MCF 10A (cell line): ENCODE measurements around the gene HOXD10. TPM values are rescaled to one million over a fixed set of nuclear protein-coding genes. Genes with fewer than 3 reads are reported as not detected.

Experiments used
- BruUV-seq: library from RNA; stranded (reverse); fragments of 400-500 nt; replicated peaks from 2 replicates; lab custom pipeline; 2021; lab: Mats Ljungman, UMichigan
- CTCF ChIA-PET: fragments of 300-600 bp; sonication (Branson Sonifier 250); formaldehyde crosslinking; extraction: SDS; loops from one replicate; lab custom pipeline; 2021; ENCODE audit warnings: antibody characterized with exemption, inconsistent platforms; lab: Yijun Ruan, JAX
- POLR2A ChIA-PET: fragments of 300-600, 350-650 bp; sonication (Branson Sonifier 250); formaldehyde crosslinking; extraction: SDS; loops from one replicate; lab custom pipeline; 2020; ENCODE audit warnings: antibody characterized with exemption, inconsistent platforms; lab: Yijun Ruan, JAX
- DNase-seq: peaks from one replicate; pipeline ENCODE4 v3.0.0-alpha.2; 2018; ENCODE audit not compliant: unreplicated experiment
- H3K27ac Mint-ChIP-seq: one replicate; pipeline ENCODE4 v1.8.0; 2022; ENCODE audit warnings: mild to moderate bottlenecking, low read depth, mixed read lengths; ENCODE audit not compliant: unreplicated experiment
- H3K27me3 Mint-ChIP-seq: one replicate; pipeline ENCODE4 v1.8.0; 2022; ENCODE audit warnings: mixed read lengths; ENCODE audit not compliant: insufficient read depth, unreplicated experiment
- H3K36me3 Mint-ChIP-seq: one replicate; pipeline ENCODE4 v1.8.0; 2022; ENCODE audit warnings: mild to moderate bottlenecking, moderate library complexity, mixed read lengths; ENCODE audit not compliant: insufficient read depth, unreplicated experiment
- H3K4me1 Mint-ChIP-seq: one replicate; pipeline ENCODE4 v1.8.0; 2022; ENCODE audit warnings: mixed read lengths; ENCODE audit not compliant: insufficient read depth, unreplicated experiment
- H3K4me3 Mint-ChIP-seq: one replicate; pipeline ENCODE4 v1.8.0; 2022; ENCODE audit warnings: mild to moderate bottlenecking, moderate library complexity, mixed read lengths; ENCODE audit not compliant: unreplicated experiment
- H3K9me3 Mint-ChIP-seq: one replicate; pipeline ENCODE4 v1.8.0; 2022; ENCODE audit warnings: mixed read lengths; ENCODE audit not compliant: unreplicated experiment
- CTCF ChIP-seq: fragments of 200-600 bp; IDR thresholded peaks from one replicate; pipeline ENCODE4 v1.8.0; 2022; ENCODE audit warnings: antibody characterized with exemption, mild to moderate bottlenecking; ENCODE audit not compliant: unreplicated experiment
- intact Hi-C: fragments of 100-400 bp; cut with micrococcal nuclease; formaldehyde crosslinking; loops from 2 replicates; pipeline ENCODE4 v1.14.1; 2022
- total RNA-seq: library from RNA; stranded (reverse); gene quantifications from 2 replicates; pipeline ENCODE4 v1.2.3, GENCODE V29; 2022

The HOXD10 gene
- total RNA-seq, 1 experiment from 2014 or later = not detected

DNA sequence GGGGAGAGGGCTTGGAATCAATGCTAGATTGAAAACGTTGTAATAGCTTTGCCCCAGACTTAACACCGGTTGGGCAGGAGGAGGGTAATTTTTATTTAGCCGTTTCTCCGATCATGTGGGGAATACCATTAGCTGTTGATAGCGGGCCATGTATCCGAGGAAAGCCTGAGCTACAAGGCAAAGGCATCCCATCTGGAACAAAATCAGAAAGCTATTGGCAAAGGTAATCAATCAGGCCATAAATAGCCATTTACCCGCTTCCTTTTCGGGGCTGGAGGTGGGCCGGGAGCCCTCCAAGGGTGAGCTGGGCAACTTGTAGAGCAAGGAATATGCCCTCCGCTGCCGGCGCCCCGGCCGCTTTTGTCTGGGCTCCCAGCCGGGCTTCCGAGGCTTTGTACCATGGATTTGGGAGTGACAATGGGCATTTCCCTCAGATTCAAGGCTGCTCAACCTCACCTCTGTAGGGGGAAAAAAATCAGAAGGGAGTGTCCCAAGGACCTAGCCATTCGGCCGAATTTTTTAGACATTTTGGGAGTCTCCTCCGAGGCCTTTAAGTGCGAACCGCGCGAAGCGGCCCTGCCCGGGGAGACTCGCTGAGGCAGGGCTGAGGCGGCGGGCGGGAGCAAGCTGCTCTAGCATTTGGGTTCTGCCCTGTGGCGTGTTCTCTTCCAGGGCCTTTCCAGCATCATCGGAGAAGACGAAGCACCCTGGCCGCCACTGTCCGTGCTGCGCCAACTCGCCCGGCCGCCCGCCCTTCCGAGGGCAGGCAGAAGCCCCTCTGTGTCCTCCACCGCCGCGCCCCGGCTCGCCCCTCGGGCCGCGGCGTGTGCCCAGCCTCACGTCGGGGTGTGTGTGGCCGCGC is 4.8 kb downstream of the HOXD10 start:
- Mint-ChIP-seq H3K27me3 (peaks cover 55% of the 10 kb centered on the region), H3K27ac (no peak overlapping the region), H3K4me3 (no peak overlapping the region), H3K9me3 (no peaks in the 10 kb centered on the region), H3K36me3 (no peaks in the 10 kb centered on the region), H3K4me1 (no peaks in the 10 kb centered on the region)
- CTCF ChIA-PET = interaction anchor here (0.6 to 3.3 kb wide), 8 partner anchors 11 to 1027 kb away, joined by 3 to 23 read pairs (median 4); no protein-coding TSS in a partner anchor
- DNase-seq = no peak
- intact Hi-C loops = no loop called here
- POLR2A ChIA-PET = interaction anchor here (0.8 kb wide), 1 partner anchor 531 kb away, joined by 4 read pairs; no protein-coding TSS in a partner anchor
- no peak for TF ChIP-seq CTCF
- BruUV-seq = no TSS peak

- H3K4me1 Mint-ChIP-seq = no peaks in the 10 kb centered on the region
- H3K9me3 Mint-ChIP-seq = no peaks in the 10 kb centered on the region
- H3K27me3 Mint-ChIP-seq = peaks cover 47% of the 10 kb centered on the region
- intact Hi-C loops = no loop called here
- no peak for DNase-seq
- no peak overlapping the region for H3K4me3 Mint-ChIP-seq
- no peak for TF ChIP-seq CTCF
- POLR2A ChIA-PET = no interaction called here
- BruUV-seq = no TSS peak
- CTCF ChIA-PET = interaction anchor here (0.7 to 3.3 kb wide), 5 partner anchors 24 to 1027 kb away, joined by 3 to 17 read pairs (median 3); no protein-coding TSS in a partner anchor
- H3K27ac Mint-ChIP-seq = no peak overlapping the region
- H3K36me3 Mint-ChIP-seq = no peaks in the 10 kb centered on the region
These were observed 5.6 kb downstream of the HOXD10 start for GRCh38 chr2:176122052-176122682.

GRCh38 chr2:176122683-176123410 is 6.3 kb downstream of the HOXD10 start, which contains the start of gene HOXD9:
TSS of gene HOXD9 (plus strand) at chr2:176122719. CDS start at chr2:176122769, 50 bp downstream.
- ChIA-PET POLR2A (no interaction called here), CTCF (interaction anchor here (0.7 to 3.3 kb wide), 6 partner anchors 12 to 1702 kb away, joined by 3 to 17 read pairs (median 3); no protein-coding TSS in a partner anchor)
- no peak within 1 kb of the TSS for H3K27ac Mint-ChIP-seq
- no peak for TF ChIP-seq CTCF
- no peaks in the 10 kb centered on the region for H3K9me3 Mint-ChIP-seq
- H3K27me3 Mint-ChIP-seq = peaks cover 41% of the 10 kb centered on the region
- intact Hi-C loops = no loop called here
- no peak within 1 kb of the TSS for H3K4me3 Mint-ChIP-seq
- no peaks in the 10 kb centered on the region for H3K36me3 Mint-ChIP-seq
- H3K4me1 Mint-ChIP-seq = no peaks in the 10 kb centered on the region
- no TSS peak for BruUV-seq
- DNase-seq = no peak
